Astrocyte of the hippocampus (primary cell): ENCODE results near the gene B3GNT7.
"Not testable (repeated sequence)": the region's sequence is repeated elsewhere in the genome, so short reads cannot be mapped to it uniquely, and the experiment has no call there.

Experiments
- DNase-seq: peaks from one replicate; pipeline ENCODE4 v3.0.0; 2011; ENCODE audit warnings: low read depth, low spot score

The B3GNT7 gene

DNA sequence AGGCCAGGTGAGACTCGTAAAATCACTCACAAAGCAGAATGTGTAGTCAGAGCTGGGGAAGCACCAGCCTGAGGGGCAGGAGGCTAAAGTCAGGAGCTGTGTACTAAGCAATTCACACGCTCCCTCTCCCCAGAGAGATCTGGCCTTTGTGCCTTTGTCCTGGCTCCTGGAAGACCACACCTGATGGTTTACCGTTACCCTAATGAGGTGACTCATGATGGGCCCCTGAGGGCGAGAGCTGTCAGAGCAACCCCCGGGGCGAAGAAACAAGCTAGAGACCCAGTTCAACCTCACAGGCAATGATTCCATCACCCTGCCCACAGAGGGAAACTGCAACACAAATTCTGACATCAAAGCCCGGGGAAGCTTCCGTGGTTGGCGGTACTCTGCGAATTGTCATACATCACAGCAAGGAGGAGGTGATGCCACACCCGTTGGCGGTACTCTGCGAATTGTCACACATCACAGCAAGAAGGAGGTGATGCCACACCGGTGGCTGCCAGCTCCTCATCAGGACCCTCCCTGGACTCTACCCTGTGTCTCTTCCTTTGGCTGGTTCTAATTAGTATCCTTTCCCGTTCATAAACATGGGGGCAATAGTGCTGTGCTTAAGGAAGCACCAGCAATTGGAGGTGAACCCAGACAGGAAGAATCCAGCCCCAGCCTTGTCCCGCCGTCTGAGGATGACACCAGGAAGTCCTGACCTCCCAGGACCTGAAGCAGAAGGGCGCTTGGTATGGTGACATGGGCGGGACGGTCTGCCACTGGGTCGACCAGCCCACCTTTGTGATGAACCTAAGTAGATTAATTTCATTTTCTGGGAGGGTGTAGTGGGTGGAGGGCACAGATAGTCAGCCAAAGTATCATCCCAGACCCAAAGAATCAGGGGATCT lies 30.5 kb downstream of the B3GNT7 start:
- DNase-seq = no peak

GRCh38 chr2:231427116-231427515 lies 31.6 kb downstream of the B3GNT7 start:
- DNase-seq = no peak

- no peak for DNase-seq
Measured at GRCh38 chr2:231429152-231429551, 33.6 kb downstream of the B3GNT7 start.

DNA sequence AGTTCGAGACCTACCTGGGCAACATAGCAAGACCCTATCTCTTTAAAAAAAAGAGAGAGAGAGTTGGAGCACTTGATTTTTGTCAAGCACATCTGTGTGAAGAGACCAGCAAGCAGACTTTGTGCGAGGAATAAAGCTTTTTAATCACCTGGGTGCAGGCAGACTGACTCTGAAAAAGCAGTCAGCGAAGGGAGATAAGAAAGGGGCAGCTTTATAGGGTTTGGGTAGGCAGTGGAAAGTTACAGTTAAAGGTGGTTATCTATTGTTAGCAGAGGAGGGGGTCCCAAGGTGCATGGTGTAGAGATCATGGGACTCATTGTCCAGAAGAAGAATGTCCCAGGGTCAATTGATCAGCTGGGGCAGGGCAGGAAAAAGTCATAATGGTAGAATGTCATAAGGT lies 34.4 kb downstream of the B3GNT7 start:
- no peak for DNase-seq

- DNase-seq = not testable (repeated sequence)
Measured at GRCh38 chr2:231430437-231430836, 34.9 kb downstream of the B3GNT7 start.

DNA sequence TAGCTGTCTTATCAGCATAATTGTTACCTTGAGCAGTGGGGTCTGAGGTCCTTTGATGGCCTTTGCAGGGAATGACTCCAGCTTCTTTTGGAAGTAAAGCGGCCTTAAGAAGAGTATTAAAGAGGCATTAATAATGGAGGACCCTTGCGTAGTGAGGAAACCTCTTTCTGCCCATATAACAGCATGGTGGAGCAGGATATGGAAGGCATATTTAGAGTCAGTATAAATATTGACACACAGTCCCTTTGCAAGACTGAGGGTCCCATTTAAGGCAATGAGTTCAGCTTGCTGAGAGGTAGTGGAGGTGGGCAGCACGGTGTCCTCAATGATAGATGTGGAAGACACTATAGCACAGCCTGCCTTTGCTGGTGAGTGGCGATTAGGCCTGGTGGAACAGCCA lies 36.1 kb downstream of the B3GNT7 start:
- DNase-seq = no peak

DNA sequence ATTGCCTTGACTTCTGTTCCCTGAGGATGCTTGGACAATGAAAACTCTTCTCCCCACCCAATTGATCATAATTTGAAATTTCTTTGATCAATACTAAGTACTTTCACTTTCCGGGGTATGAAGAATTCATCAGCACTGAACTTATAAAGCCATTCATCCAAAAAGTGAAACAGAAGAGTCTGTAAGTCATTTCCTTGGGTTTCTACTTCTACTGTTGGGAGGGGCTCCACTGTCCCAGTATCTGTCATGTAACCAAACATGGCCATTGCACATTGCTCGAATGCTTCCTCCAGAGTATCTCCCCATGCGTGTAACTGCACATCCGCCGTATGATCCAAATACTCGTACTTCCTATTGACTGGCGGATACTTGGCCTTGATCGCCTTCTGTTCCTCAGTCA lies 38.5 kb downstream of the B3GNT7 start:
- DNase-seq = no peak

DNA sequence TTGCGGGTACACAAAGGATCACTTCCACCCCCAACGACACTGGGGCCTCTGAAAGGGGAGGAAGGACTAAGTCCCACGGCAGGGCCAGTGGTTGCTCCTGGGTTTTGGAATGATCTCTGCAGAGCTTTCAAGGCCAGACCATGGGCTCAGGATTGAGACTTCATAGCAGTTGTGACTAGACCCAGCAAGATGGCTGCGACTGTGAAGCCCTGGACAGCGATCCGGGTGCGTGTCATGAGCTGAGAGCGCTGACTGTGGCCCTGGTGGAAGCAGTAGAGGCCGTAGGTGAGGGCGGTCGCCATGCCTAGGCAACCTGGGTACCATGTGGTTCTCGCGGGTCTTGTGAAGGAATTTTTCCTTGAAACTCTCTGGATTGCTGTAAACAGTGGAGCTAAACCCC lies 41.4 kb downstream of the B3GNT7 start:
- DNase-seq = no peak

DNA sequence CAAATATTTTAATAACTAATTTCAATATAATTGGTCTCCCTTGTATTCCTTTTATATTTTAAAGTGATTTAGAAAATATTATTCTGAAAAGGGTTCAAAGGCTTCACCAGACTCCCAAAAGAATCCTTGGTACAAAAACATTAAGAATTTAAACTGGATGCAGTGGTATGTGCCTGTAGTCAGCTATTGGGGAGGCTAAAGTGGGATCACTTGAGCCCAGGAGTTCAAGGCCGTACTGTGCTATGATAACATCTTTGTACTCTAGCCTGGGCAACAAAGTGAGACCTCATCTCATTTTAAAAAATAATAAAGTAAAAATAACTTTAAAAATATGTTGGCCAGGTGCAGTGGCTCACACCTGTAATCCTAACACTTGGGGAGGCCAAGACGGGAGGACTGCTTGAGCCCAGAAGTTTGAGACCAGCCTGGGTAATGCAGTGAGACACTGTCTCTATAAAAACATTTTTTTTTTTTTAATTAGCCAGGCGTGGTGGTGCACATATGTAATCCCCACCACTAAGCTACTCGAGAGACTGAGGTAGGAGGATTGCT lies 54.1 kb downstream of the B3GNT7 start:
- DNase-seq = no peak

GRCh38 chr2:231450548-231450989 lies 55.1 kb downstream of the B3GNT7 start:
- DNase-seq = no peak
